Measurements from ENCODE around the gene TRMT112. TPM values are rescaled to one million over a fixed set of nuclear protein-coding genes. Genes with fewer than 3 reads are reported as not detected.

The TRMT112 gene
- total RNA-seq, 1 donor from 2014 or later, result 149 TPM

- H3K4me3 Mint-ChIP-seq (ENCODE audit: low read depth), result peak within 1 kb of the TSS; percentile 63
- H3K27ac Mint-ChIP-seq, result no peak within 1 kb of the TSS
- H3K9me3 Mint-ChIP-seq (ENCODE audit: low read depth), result no peaks in the 10 kb centered on the region
- no peak for TF ChIP-seq CTCF (IDR thresholded peaks at IDR 0.05; ENCODE audit: unreplicated experiment)
- peaks cover 56% of the 10 kb centered on the region for H3K27me3 Mint-ChIP-seq
- no peak for DNase-seq (ENCODE audit: low spot score, unreplicated experiment)
- peaks cover 6% of the 10 kb centered on the region for H3K4me1 Mint-ChIP-seq (ENCODE audit: low read depth)
- H3K36me3 Mint-ChIP-seq (ENCODE audit: insufficient read depth), result peaks cover 6% of the 10 kb centered on the region
Measured at GRCh38 chr11:64291262-64291751, 26.1 kb downstream of the TRMT112 start, which contains the start of gene KCNK4. Gene KCNK4, plus strand, starts transcription at chr11:64291302. Its CDS starts 1,717 bp downstream, at chr11:64293019.

GRCh38 chr11:64290352-64291261 is 26.8 kb downstream of the TRMT112 start:
- no peak for DNase-seq (ENCODE audit: low spot score, unreplicated experiment)
- Mint-ChIP-seq H3K27me3 (peaks cover 48% of the 10 kb centered on the region), H3K4me1 (ENCODE audit: low read depth) (peaks cover 7% of the 10 kb centered on the region), H3K4me3 (ENCODE audit: low read depth) (peak overlapping the region; percentile 63), H3K9me3 (ENCODE audit: low read depth) (no peaks in the 10 kb centered on the region), H3K36me3 (ENCODE audit: insufficient read depth) (peaks cover 6% of the 10 kb centered on the region), H3K27ac (no peak overlapping the region)
- no peak for TF ChIP-seq CTCF (IDR thresholded peaks at IDR 0.05; ENCODE audit: unreplicated experiment)

- TF ChIP-seq CTCF (IDR thresholded peaks at IDR 0.05; ENCODE audit: unreplicated experiment), result no peak
- Mint-ChIP-seq H3K4me1 (ENCODE audit: low read depth) (peaks cover 7% of the 10 kb centered on the region), H3K4me3 (ENCODE audit: low read depth) (no peak overlapping the region), H3K9me3 (ENCODE audit: low read depth) (no peaks in the 10 kb centered on the region), H3K27me3 (peaks cover 35% of the 10 kb centered on the region), H3K27ac (no peak overlapping the region), H3K36me3 (ENCODE audit: insufficient read depth) (peaks cover 4% of the 10 kb centered on the region)
- DNase-seq (ENCODE audit: low spot score, unreplicated experiment), result no peak
Measured at GRCh38 chr11:64289002-64289564, 28.3 kb downstream of the TRMT112 start.

- H3K4me3 Mint-ChIP-seq (ENCODE audit: low read depth), result no peak overlapping the region
- H3K27me3 Mint-ChIP-seq, result peaks cover 28% of the 10 kb centered on the region
- peaks cover 4% of the 10 kb centered on the region for H3K36me3 Mint-ChIP-seq (ENCODE audit: insufficient read depth)
- no peaks in the 10 kb centered on the region for H3K9me3 Mint-ChIP-seq (ENCODE audit: low read depth)
- TF ChIP-seq CTCF (IDR thresholded peaks at IDR 0.05; ENCODE audit: unreplicated experiment), result no peak
- no peak overlapping the region for H3K27ac Mint-ChIP-seq
- no peak for DNase-seq (ENCODE audit: low spot score, unreplicated experiment)
- H3K4me1 Mint-ChIP-seq (ENCODE audit: low read depth), result peaks cover 7% of the 10 kb centered on the region
Measured at GRCh38 chr11:64288353-64288750, 29.0 kb downstream of the TRMT112 start.

GRCh38 chr11:64287676-64288352 is 29.5 kb downstream of the TRMT112 start:
- H3K4me3 Mint-ChIP-seq (ENCODE audit: low read depth), result no peak overlapping the region
- H3K4me1 Mint-ChIP-seq (ENCODE audit: low read depth), result peaks cover 7% of the 10 kb centered on the region
- DNase-seq (ENCODE audit: low spot score, unreplicated experiment), result no peak
- H3K36me3 Mint-ChIP-seq (ENCODE audit: insufficient read depth), result peaks cover 4% of the 10 kb centered on the region
- no peak overlapping the region for H3K27ac Mint-ChIP-seq
- H3K27me3 Mint-ChIP-seq, result peaks cover 23% of the 10 kb centered on the region
- H3K9me3 Mint-ChIP-seq (ENCODE audit: low read depth), result no peaks in the 10 kb centered on the region
- TF ChIP-seq CTCF (IDR thresholded peaks at IDR 0.05; ENCODE audit: unreplicated experiment), result no peak

Data from progenitor cell of endocrine pancreas (in vitro differentiated cells).